Measurements from ENCODE around the gene HNRNPA1. TPM values are rescaled to one million over a fixed set of nuclear protein-coding genes. Genes with fewer than 3 reads are reported as not detected.

The HNRNPA1 gene
- 373 and 422 TPM in 2 replicates for total RNA-seq

GRCh38 chr12:54280468-54281260 is at the start of gene HNRNPA1:
Gene HNRNPA1 (plus strand): TSS chr12:54280726. CDS start chr12:54280808, 82 bp downstream.

GRCh38 chr12:54279632-54280467 is 676 bp upstream of the HNRNPA1 start, which contains the start of gene CBX5:
Gene CBX5 (minus strand): TSS chr12:54280122. CDS start chr12:54257650, 22,472 bp downstream.

GRCh38 chr12:54300732-54301427 is 20.4 kb downstream of the HNRNPA1 start, which contains the start of gene NFE2:
Gene NFE2 (minus strand): TSS chr12:54301015. CDS start chr12:54295248, 5,767 bp downstream.

GRCh38 chr12:54324617-54325441 is 44.3 kb downstream of the HNRNPA1 start, which contains the start of gene COPZ1:
Gene COPZ1 (plus strand): TSS chr12:54325131. CDS start chr12:54325164, 33 bp downstream.

Small RNAs within 50 kb of the gene (small RNA-seq; reads per million reads assigned to genes)
- gene RN7SL390P (not detected), gene RNU6-950P (not detected)

Other genes with a start within 250 kb of the HNRNPA1 start
- 0.22 and 0.79 TPM in 2 replicates for gene HOXC5, start 247.7 kb upstream of the HNRNPA1 start, total RNA-seq
- 0.43 and 2.0 TPM in 2 replicates for gene HOXC4, start 226.9 kb upstream of the HNRNPA1 start, total RNA-seq
- 35.7 and 45.1 TPM in 2 replicates for gene SMUG1, start 91.7 kb upstream of the HNRNPA1 start, total RNA-seq
- 29.1 and 57.4 TPM in 2 replicates for gene CBX5, start 604 bp upstream of the HNRNPA1 start, total RNA-seq
- gene NFE2, start 20.3 kb downstream of the HNRNPA1 start, total RNA-seq = under 0.01 and 0.22 TPM in 2 replicates
- 107 and 141 TPM in 2 replicates for gene COPZ1, start 44.4 kb downstream of the HNRNPA1 start, total RNA-seq
- not detected in 2 replicates for gene GPR84, start 83.8 kb downstream of the HNRNPA1 start, total RNA-seq
- gene ZNF385A, start 104.0 kb downstream of the HNRNPA1 start, total RNA-seq = 0.79 and 2.9 TPM in 2 replicates
- gene ITGA5, start 138.5 kb downstream of the HNRNPA1 start, total RNA-seq = 68.7 and 180 TPM in 2 replicates
- gene GTSF1, start 192.9 kb downstream of the HNRNPA1 start, total RNA-seq = 0.76 TPM in 1 of 2 replicates, not detected in the other
- under 0.01 TPM in 1 of 2 replicates, not detected in the other for gene NCKAP1L, start 217.0 kb downstream of the HNRNPA1 start, total RNA-seq

Data from placental epithelial cell (primary cell).